Osteoblast (primary cell): ENCODE measurements around the gene AOPEP. TPM values are rescaled to one million over a fixed set of nuclear protein-coding genes. Genes with fewer than 3 reads are reported as not detected.

ENCODE experiments used
- DNase-seq: peaks from one replicate; pipeline ENCODE4 v3.0.0; 2011; ENCODE audit warnings: low spot score, mixed read lengths; ENCODE audit not compliant: insufficient read length; ENCODE audit errors: missing footprints
- H2AFZ ChIP-seq: 2 replicates; pipeline ENCODE4 v1.6.0; 2011; ENCODE audit warnings: mild to moderate bottlenecking, low read length
- H3K27ac ChIP-seq: 2 replicates; pipeline ENCODE4 v1.5.1; 2011; ENCODE audit warnings: mild to moderate bottlenecking, low read depth, low read length, moderate library complexity
- H3K27me3 ChIP-seq: 2 replicates; pipeline ENCODE4 v1.6.0; 2012; ENCODE audit warnings: mild to moderate bottlenecking, control low read depth, inconsistent platforms, low read length, moderate library complexity; ENCODE audit not compliant: insufficient read depth
- H3K36me3 ChIP-seq: 2 replicates; pipeline ENCODE4 v1.5.1; 2011; ENCODE audit warnings: mild to moderate bottlenecking, low read length, control low read depth, moderate library complexity; ENCODE audit not compliant: insufficient read depth
- H3K4me1 ChIP-seq: 2 replicates; pipeline ENCODE4 v1.5.1; 2011; ENCODE audit warnings: mild to moderate bottlenecking, low read length, control low read depth, moderate library complexity; ENCODE audit not compliant: insufficient read depth
- H3K4me2 ChIP-seq: 2 replicates; pipeline ENCODE4 v1.6.0; 2011; ENCODE audit warnings: mild to moderate bottlenecking, low read length; ENCODE audit not compliant: insufficient read depth
- H3K4me3 ChIP-seq: fragments of 200-600 bp; sonication (generic); 3 replicates; pipeline ENCODE4 v1.5.1; 2012; ENCODE audit warnings: mild to moderate bottlenecking, low read length, inconsistent platforms; ENCODE audit not compliant: insufficient read depth
- H3K79me2 ChIP-seq: 2 replicates; pipeline ENCODE4 v1.6.0; 2012; ENCODE audit warnings: mild to moderate bottlenecking, low read length, control low read depth, inconsistent platforms; ENCODE audit not compliant: insufficient read depth
- H3K9me3 ChIP-seq: 2 replicates; pipeline ENCODE4 v1.5.1; 2011; ENCODE audit warnings: low read depth, low read length, control low read depth
- H4K20me1 ChIP-seq: 2 replicates; pipeline ENCODE4 v1.6.0; 2012; ENCODE audit warnings: mild to moderate bottlenecking, low read length, control low read depth; ENCODE audit not compliant: insufficient read depth
- total RNA-seq: library from RNA; depleted of rRNA; stranded (reverse); fragments of >200 nt; gene quantifications from 2 replicates; pipeline ENCODE4 v1.2.3, GENCODE V29; 2012
- TF ChIP-seq, protein P1 (sequence below): IDR thresholded peaks from 2 replicates; pipeline ENCODE4 v1.5.1; 2011; ENCODE audit warnings: mild to moderate bottlenecking, low read depth, low read length, moderate library complexity; ENCODE audit errors: extremely low read depth

AOPEP gene
- total RNA-seq, 1 donor = 131 TPM

DNA sequence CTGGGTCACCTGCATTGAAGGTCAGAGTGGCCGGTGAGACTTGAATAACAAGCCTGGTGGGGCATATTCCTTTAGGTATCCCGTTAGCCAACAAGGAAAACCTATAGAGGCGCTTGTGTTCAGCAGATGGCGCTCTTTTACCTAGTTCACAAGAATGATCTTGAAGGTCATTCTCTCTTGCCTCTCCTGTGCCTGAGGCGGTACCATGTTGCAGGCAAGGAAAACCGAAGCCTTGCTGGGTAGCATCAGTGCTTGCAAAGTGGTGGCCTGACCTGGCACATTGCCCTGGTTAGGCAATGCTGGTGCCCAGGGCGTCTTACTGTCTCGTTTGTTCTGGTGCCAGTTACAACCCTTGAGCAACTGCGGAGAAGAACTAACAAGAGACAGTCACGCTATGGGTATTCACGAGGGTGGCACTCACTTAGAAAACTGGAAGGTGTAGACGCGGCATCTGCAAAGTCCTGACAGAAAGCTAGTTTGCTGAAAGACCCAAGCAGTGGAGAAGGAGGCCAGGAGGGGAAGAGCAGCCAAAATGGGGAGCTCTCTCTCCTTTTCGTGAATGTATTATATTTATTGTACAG is 56.7 kb downstream of the AOPEP start:
- peak overlapping the region; percentile 99 for H3K27ac ChIP-seq
- H2AFZ ChIP-seq = peak overlapping the region; percentile 68
- H3K9me3 ChIP-seq = no peaks in the 10 kb centered on the region
- peak overlapping the region; percentile 69 for H3K4me2 ChIP-seq
- peak; percentile 90 for DNase-seq
- no peaks in the 10 kb centered on the region for H4K20me1 ChIP-seq
- no peaks in the 10 kb centered on the region for H3K27me3 ChIP-seq
- peak overlapping the region; percentile 32 for H3K4me3 ChIP-seq
- no peaks in the 10 kb centered on the region for H3K36me3 ChIP-seq
- TF ChIP-seq, protein P1, sequence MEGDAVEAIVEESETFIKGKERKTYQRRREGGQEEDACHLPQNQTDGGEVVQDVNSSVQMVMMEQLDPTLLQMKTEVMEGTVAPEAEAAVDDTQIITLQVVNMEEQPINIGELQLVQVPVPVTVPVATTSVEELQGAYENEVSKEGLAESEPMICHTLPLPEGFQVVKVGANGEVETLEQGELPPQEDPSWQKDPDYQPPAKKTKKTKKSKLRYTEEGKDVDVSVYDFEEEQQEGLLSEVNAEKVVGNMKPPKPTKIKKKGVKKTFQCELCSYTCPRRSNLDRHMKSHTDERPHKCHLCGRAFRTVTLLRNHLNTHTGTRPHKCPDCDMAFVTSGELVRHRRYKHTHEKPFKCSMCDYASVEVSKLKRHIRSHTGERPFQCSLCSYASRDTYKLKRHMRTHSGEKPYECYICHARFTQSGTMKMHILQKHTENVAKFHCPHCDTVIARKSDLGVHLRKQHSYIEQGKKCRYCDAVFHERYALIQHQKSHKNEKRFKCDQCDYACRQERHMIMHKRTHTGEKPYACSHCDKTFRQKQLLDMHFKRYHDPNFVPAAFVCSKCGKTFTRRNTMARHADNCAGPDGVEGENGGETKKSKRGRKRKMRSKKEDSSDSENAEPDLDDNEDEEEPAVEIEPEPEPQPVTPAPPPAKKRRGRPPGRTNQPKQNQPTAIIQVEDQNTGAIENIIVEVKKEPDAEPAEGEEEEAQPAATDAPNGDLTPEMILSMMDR = peak; percentile 76
- H3K79me2 ChIP-seq = peaks cover 7% of the 10 kb centered on the region
- peaks cover 31% of the 10 kb centered on the region for H3K4me1 ChIP-seq

DNA sequence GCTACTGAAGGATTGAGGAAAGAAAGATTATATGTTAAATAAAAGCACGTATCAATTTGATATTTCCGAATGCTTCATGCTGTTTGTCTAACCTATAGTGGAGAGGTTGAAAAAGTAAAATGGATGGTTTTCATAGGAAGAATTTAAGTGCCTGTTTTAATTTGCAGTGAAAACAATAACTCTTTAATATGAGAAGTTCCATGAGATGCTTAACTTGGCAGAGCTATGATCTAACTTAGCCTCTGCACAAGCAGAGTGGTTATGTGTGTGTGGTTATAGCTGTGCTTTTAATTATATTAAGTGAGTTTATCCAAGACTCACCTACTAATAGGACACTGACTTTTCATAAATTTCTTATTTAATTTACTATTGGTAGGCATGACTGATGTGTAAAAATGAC is 57.4 kb downstream of the AOPEP start:
- no peaks in the 10 kb centered on the region for H3K9me3 ChIP-seq
- H2AFZ ChIP-seq = no peak overlapping the region
- H4K20me1 ChIP-seq = no peaks in the 10 kb centered on the region
- peak overlapping the region; percentile 99 for H3K27ac ChIP-seq
- no peaks in the 10 kb centered on the region for H3K36me3 ChIP-seq
- TF ChIP-seq, protein P1 = no peak
- H3K4me2 ChIP-seq = no peak overlapping the region
- H3K27me3 ChIP-seq = no peaks in the 10 kb centered on the region
- H3K79me2 ChIP-seq = peaks cover 7% of the 10 kb centered on the region
- peaks cover 31% of the 10 kb centered on the region for H3K4me1 ChIP-seq
- H3K4me3 ChIP-seq = no peak overlapping the region
- no peak for DNase-seq

DNA sequence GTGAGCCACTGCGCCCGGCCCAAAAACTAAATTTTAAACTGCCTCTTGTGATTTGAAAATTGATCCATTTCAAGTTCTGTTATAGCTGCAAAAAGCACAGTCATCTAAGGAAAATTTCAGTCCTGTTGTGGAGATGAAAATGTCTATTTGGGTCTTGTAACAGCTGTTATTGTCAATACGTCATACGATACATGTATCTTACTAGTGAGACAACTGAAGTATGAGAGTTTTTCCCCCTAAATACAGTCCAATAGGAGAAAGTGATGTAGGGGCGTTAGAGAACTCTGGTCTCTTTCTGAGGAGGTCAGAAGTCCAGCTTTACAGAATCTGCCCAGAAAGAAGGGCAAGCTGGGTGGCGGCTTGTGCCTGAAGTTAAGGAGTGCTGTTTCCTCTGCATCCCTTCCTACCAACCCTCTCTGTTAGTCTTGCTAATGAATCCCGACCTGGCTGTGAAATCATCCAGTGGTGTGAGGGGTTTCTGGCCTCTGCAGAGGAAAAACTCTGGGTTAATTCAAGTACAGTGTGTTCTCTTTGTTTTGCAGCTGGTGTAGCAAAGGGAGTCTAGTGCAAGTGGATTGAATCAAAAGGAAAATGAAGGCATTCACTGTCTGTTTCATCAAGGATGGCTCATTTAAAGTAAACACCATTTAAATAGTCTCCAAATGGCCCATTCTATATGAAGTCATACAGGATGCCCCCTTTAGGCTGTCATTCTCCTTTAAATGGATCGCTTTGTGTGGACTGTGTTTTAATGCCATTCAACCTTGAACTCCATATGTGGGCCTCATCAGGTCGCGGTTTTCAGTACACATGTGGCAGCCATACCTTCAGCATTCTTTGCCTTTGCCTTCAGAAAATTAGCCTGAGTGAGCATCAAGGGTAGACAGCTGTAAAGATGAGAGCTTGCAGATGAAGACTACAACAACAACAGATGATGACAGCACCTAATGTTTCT is 59.0 kb downstream of the AOPEP start:
- Histone ChIP-seq H3K27me3 (no peaks in the 10 kb centered on the region), H4K20me1 (no peaks in the 10 kb centered on the region), H3K27ac (no peak overlapping the region), H3K4me3 (no peak overlapping the region), H3K36me3 (peaks cover 2% of the 10 kb centered on the region), H3K4me2 (no peak overlapping the region), H3K79me2 (peaks cover 3% of the 10 kb centered on the region), H3K9me3 (no peaks in the 10 kb centered on the region), H3K4me1 (peaks cover 27% of the 10 kb centered on the region), H2AFZ (no peak overlapping the region)
- DNase-seq = no peak
- TF ChIP-seq, protein P1 = no peak

DNA sequence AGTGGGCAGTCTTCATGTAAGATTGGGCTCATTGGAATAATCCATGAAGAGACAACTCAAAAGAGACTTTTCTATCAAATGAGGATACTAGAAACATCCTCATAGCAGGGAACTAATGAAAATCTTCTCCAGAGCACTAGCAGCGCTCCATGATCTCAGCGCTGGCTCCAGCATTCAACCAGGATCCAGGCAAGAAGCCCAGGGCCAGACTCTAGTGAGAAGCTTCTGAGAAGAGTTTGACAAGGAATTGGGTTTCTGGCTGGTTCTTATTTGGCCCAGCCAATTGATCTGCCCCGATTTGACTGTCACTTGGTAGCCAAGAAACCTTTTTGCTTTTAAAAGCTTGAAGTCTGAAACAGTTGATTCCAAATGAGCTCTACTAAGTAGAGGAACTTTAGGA is 60.1 kb downstream of the AOPEP start:
- Histone ChIP-seq H3K4me3 (no peak overlapping the region), H3K36me3 (peaks cover 4% of the 10 kb centered on the region), H2AFZ (no peak overlapping the region), H3K9me3 (no peaks in the 10 kb centered on the region), H4K20me1 (no peaks in the 10 kb centered on the region), H3K4me2 (no peak overlapping the region), H3K27ac (no peak overlapping the region), H3K4me1 (peaks cover 23% of the 10 kb centered on the region), H3K79me2 (peaks cover 3% of the 10 kb centered on the region), H3K27me3 (no peaks in the 10 kb centered on the region)
- no peak for DNase-seq
- TF ChIP-seq, protein P1 = no peak
